ENCODE measurements around the gene ANKRD55. TPM values are rescaled to one million over a fixed set of nuclear protein-coding genes. Genes with fewer than 3 reads are reported as not detected.
A peak's percentile ranks its signal among the peaks of the same experiment; 100 is the strongest.
"Not testable (repeated sequence)": the region's sequence is repeated elsewhere in the genome, so short reads cannot be mapped to it uniquely, and the experiment has no call there.

The ANKRD55 gene
- total RNA-seq, 1 donor from 2014 or later, result not detected

- ATAC-seq, result no peak
Observed at GRCh38 chr5:56166671-56167385, 66.3 kb downstream of the ANKRD55 start.

GRCh38 chr5:56164376-56164775 is 68.8 kb downstream of the ANKRD55 start:
- ATAC-seq, result no peak

- no peak for ATAC-seq
Observed at GRCh38 chr5:56161927-56162326, 71.2 kb downstream of the ANKRD55 start.

- ATAC-seq, result no peak
Observed at GRCh38 chr5:56161439-56161823, 71.7 kb downstream of the ANKRD55 start.

GRCh38 chr5:56160723-56161438 is 72.2 kb downstream of the ANKRD55 start:
- no peak for ATAC-seq

GRCh38 chr5:56159521-56159947 is 73.6 kb downstream of the ANKRD55 start:
- ATAC-seq, result no peak

- ATAC-seq, result no peak
Observed at GRCh38 chr5:56158331-56158960, 74.7 kb downstream of the ANKRD55 start.

GRCh38 chr5:56157191-56157621 is 75.9 kb downstream of the ANKRD55 start:
- not testable (repeated sequence) for ATAC-seq

GRCh38 chr5:56156585-56157190 is 76.4 kb downstream of the ANKRD55 start:
- ATAC-seq, result not testable (repeated sequence)

- ATAC-seq, result no peak
Observed at GRCh38 chr5:56155992-56156584, 77.0 kb downstream of the ANKRD55 start.

- ATAC-seq, result no peak
Observed at GRCh38 chr5:56154732-56155484, 78.2 kb downstream of the ANKRD55 start.

- ATAC-seq, result no peak
Observed at GRCh38 chr5:56152437-56152836, 80.7 kb downstream of the ANKRD55 start.

GRCh38 chr5:56150756-56151155 is 82.4 kb downstream of the ANKRD55 start:
- ATAC-seq, result not testable (repeated sequence)

- no peak for ATAC-seq
Observed at GRCh38 chr5:56148453-56148971, 84.6 kb downstream of the ANKRD55 start.

GRCh38 chr5:56147659-56148230 is 85.4 kb downstream of the ANKRD55 start:
- ATAC-seq, result no peak

- no peak for ATAC-seq
Observed at GRCh38 chr5:56147106-56147505, 86.0 kb downstream of the ANKRD55 start.

GRCh38 chr5:56146674-56147073 is 86.5 kb downstream of the ANKRD55 start:
- no peak for ATAC-seq

- ATAC-seq, result no peak
Observed at GRCh38 chr5:56145511-56145910, 87.6 kb downstream of the ANKRD55 start.

- ATAC-seq, result peak; percentile 46
Observed at GRCh38 chr5:56145106-56145505, 88.0 kb downstream of the ANKRD55 start.

GRCh38 chr5:56144211-56144610 is 88.9 kb downstream of the ANKRD55 start:
- ATAC-seq, result no peak

- ATAC-seq, result no peak
Observed at GRCh38 chr5:56143373-56143714, 89.8 kb downstream of the ANKRD55 start.

Measured in esophagus mucosa (tissue), 1 donor.